Mesenchymal stem cell (in vitro differentiated cells and primary cell): ENCODE results near the gene FANCI. TPM values are rescaled to one million over a fixed set of nuclear protein-coding genes. Genes with fewer than 3 reads are reported as not detected.

Experiments
- DNase-seq: peaks from one replicate; pipeline ENCODE4 v3.0.0-alpha.2; 2013
- H2AFZ ChIP-seq: one replicate; pipeline ENCODE4 v1.6.1; 2013; ENCODE audit warnings: low read depth, mild to moderate bottlenecking, control low read depth, inconsistent platforms, low read length, moderate library complexity
- H2AK5ac ChIP-seq: 2 replicates; pipeline ENCODE4 v1.6.1; 2013; ENCODE audit warnings: low read length, moderate library complexity, mild to moderate bottlenecking, inconsistent platforms; ENCODE audit not compliant: severe bottlenecking
- H2BK120ac ChIP-seq: one replicate; pipeline ENCODE4 v1.6.1; 2013; ENCODE audit warnings: low read depth, mild to moderate bottlenecking, inconsistent platforms, low read length, moderate library complexity
- H2BK12ac ChIP-seq, 2 experiments: one replicate each; pipeline ENCODE4 v1.6.1; 2013; ENCODE audit warnings: inconsistent platforms in 2 of 2, low read length in 2 of 2, mild to moderate bottlenecking in 2 of 2, moderate library complexity in 2 of 2, control low read depth in 1 of 2
- H2BK15ac ChIP-seq: one replicate; pipeline ENCODE4 v1.6.1; 2013; ENCODE audit warnings: mild to moderate bottlenecking, low read depth, inconsistent platforms; ENCODE audit not compliant: poor library complexity, severe bottlenecking
- H2BK5ac ChIP-seq: 2 replicates; pipeline ENCODE4 v1.6.1; 2013; ENCODE audit warnings: low read depth, mild to moderate bottlenecking, low read length, control low read depth, inconsistent platforms; ENCODE audit not compliant: poor library complexity, severe bottlenecking
- H3K14ac ChIP-seq, 2 experiments: one replicate each; pipeline ENCODE4 v1.6.1; 2013; ENCODE audit warnings: inconsistent platforms in 2 of 2, low read length in 2 of 2, control low read depth in 1 of 2, mild to moderate bottlenecking in 1 of 2, moderate library complexity in 1 of 2
- H3K18ac ChIP-seq, 2 experiments: one replicate each; pipeline ENCODE4 v1.6.1; 2013; ENCODE audit warnings: inconsistent platforms in 2 of 2, low read length in 2 of 2, control low read depth in 1 of 2, low read depth in 1 of 2, mild to moderate bottlenecking in 1 of 2
- H3K23ac ChIP-seq, 2 experiments: one replicate each; pipeline ENCODE4 v1.6.1; 2013; ENCODE audit warnings: inconsistent platforms in 2 of 2, low read length in 2 of 2, mild to moderate bottlenecking in 2 of 2, moderate library complexity in 2 of 2, control low read depth in 1 of 2
- H3K27ac ChIP-seq: 2 replicates; pipeline ENCODE4 v1.5.1; 2013; ENCODE audit warnings: mild to moderate bottlenecking, moderate library complexity, low read length, control low read depth, inconsistent platforms; ENCODE audit not compliant: poor library complexity, severe bottlenecking
- H3K27me3 ChIP-seq, 2 experiments: 2 replicates each; pipeline versions ENCODE4 v1.6.1 to v1.7.0; 2013; ENCODE audit warnings: low read length in 2 of 2, mild to moderate bottlenecking in 2 of 2, moderate library complexity in 2 of 2, control low read depth in 1 of 2, inconsistent platforms in 1 of 2; ENCODE audit not compliant: control insufficient read depth in 1 of 2, insufficient read depth in 1 of 2
- H3K36me3 ChIP-seq, 2 experiments: 2 replicates each; pipeline versions ENCODE4 v1.6.1 to v1.7.0; 2013; ENCODE audit warnings: low read length in 2 of 2, control low read depth in 1 of 2, inconsistent platforms in 1 of 2, low read depth in 1 of 2, mild to moderate bottlenecking in 1 of 2; ENCODE audit not compliant: insufficient read depth in 2 of 2, control insufficient read depth in 1 of 2
- H3K4ac ChIP-seq, 2 experiments: one replicate each; pipeline ENCODE4 v1.6.1; 2013; ENCODE audit warnings: inconsistent platforms in 2 of 2, low read length in 2 of 2, mild to moderate bottlenecking in 2 of 2, moderate library complexity in 2 of 2, control low read depth in 1 of 2, low read depth in 1 of 2
- H3K4me1 ChIP-seq: 2 replicates; pipeline ENCODE4 v1.6.1; 2013; ENCODE audit warnings: low read depth, low read length, control low read depth; ENCODE audit not compliant: control insufficient read depth, insufficient read depth
- H3K4me2 ChIP-seq: 2 replicates; pipeline ENCODE4 v1.6.1; 2013; ENCODE audit warnings: low read length, mild to moderate bottlenecking, inconsistent platforms; ENCODE audit not compliant: poor library complexity, severe bottlenecking
- H3K4me3 ChIP-seq, 2 experiments: 2 replicates each; pipeline versions ENCODE4 v1.5.1 to v1.7.0; 2013; ENCODE audit warnings: low read length in 2 of 2, mild to moderate bottlenecking in 2 of 2, control low read depth in 1 of 2, low read depth in 1 of 2; ENCODE audit not compliant: insufficient read depth in 1 of 2
- H3K79me1 ChIP-seq: replicated peaks from 2 replicates; pipeline ENCODE4 v1.6.1; 2013; ENCODE audit warnings: mild to moderate bottlenecking, control low read depth, low read length, inconsistent platforms; ENCODE audit not compliant: poor library complexity, severe bottlenecking
- H3K9ac ChIP-seq: 2 replicates; pipeline ENCODE4 v1.7.0; 2013; ENCODE audit warnings: mild to moderate bottlenecking, low read length, moderate library complexity
- H3K9me3 ChIP-seq: 2 replicates; pipeline ENCODE4 v1.7.0; 2013; ENCODE audit warnings: mild to moderate bottlenecking, low read length; ENCODE audit not compliant: control insufficient read depth
- H4K8ac ChIP-seq: one replicate; pipeline ENCODE4 v1.6.1; 2013; ENCODE audit warnings: inconsistent platforms, mild to moderate bottlenecking, low read length, moderate library complexity
- H4K91ac ChIP-seq: one replicate; pipeline ENCODE4 v1.6.1; 2013; ENCODE audit warnings: mild to moderate bottlenecking, low read length, inconsistent platforms
- WGBS: methylation state at CpG from one replicate; pipeline ENCODE4 v1.1.7; 2013; ENCODE audit warnings: mixed read lengths; 5-methylcytosine and 5-hydroxymethylcytosine counted together
- small RNA-seq: library from polyadenylated mRNA; stranded (forward); fragments of <200 nt; extraction: miRNeasy Mini kit (QIAGEN cat#:217004); gene quantifications from one replicate; pipeline ENCODE3, GENCODE V24; 2013; ENCODE audit warnings: low read depth

FANCI gene

GRCh38 chr15:89364741-89365450 lies 121.1 kb downstream of the FANCI start:
- Histone ChIP-seq H2AK5ac (no peak overlapping the region), H3K18ac (no peak overlapping the region), H3K79me1 (no peaks in the 10 kb centered on the region), H3K9ac (no peak overlapping the region), H3K27me3 (peaks cover 97 to 100% of the 10 kb centered on the region in 2 experiments), H3K4me1 (peaks cover 13% of the 10 kb centered on the region), H3K27ac (no peak overlapping the region), H3K4me3 (no peak overlapping the region), H2AFZ (no peak overlapping the region), H3K4me2 (no peak overlapping the region), H3K23ac (peak overlapping the region in 1 of 2 experiments; percentile 13), H3K4ac (no peak overlapping the region), H3K14ac (no peak overlapping the region), H2BK5ac (no peak overlapping the region), H4K91ac (no peak overlapping the region), H3K36me3 (no peaks in the 10 kb centered on the region), H2BK120ac (no peak overlapping the region), H4K8ac (no peak overlapping the region), H2BK15ac (no peak overlapping the region), H2BK12ac (no peak overlapping the region), H3K9me3 (no peaks in the 10 kb centered on the region)
- WGBS, result 39% methylated on average over 13 of the region's 13 CpGs
- DNase-seq, result no peak

- no peak overlapping the region for H3K4me3 ChIP-seq
- H2BK12ac ChIP-seq, result no peak overlapping the region
- no peak overlapping the region for H3K4ac ChIP-seq
- H3K9me3 ChIP-seq, result peaks cover 5% of the 10 kb centered on the region
- no peak for DNase-seq
- H4K8ac ChIP-seq, result no peak overlapping the region
- H2AFZ ChIP-seq, result no peak overlapping the region
- WGBS, result 34% methylated on average over 19 of the region's 22 CpGs
- H2AK5ac ChIP-seq, result no peak overlapping the region
- no peaks in the 10 kb centered on the region for H3K79me1 ChIP-seq
- H2BK15ac ChIP-seq, result no peak overlapping the region
- H3K4me1 ChIP-seq, result peaks cover 13% of the 10 kb centered on the region
- no peak overlapping the region for H3K4me2 ChIP-seq
- no peak overlapping the region for H3K23ac ChIP-seq
- no peak overlapping the region for H3K9ac ChIP-seq
- H3K27me3 ChIP-seq, result peaks cover 97 to 100% of the 10 kb centered on the region in 2 experiments
- H2BK120ac ChIP-seq, result no peak overlapping the region
- no peak overlapping the region for H3K14ac ChIP-seq
- H3K27ac ChIP-seq, result no peak overlapping the region
- H2BK5ac ChIP-seq, result no peak overlapping the region
- no peak overlapping the region for H3K18ac ChIP-seq
- H3K36me3 ChIP-seq, result no peaks in the 10 kb centered on the region
- no peak overlapping the region for H4K91ac ChIP-seq
Measured at GRCh38 chr15:89365462-89366065, 121.8 kb downstream of the FANCI start.

Small RNA genes within 50 kb of the gene (small RNA-seq; reads per million reads assigned to genes)
- gene MIR6766, result not detected
